ENCODE data around the gene ATXN2L. TPM values are rescaled to one million over a fixed set of nuclear protein-coding genes. Genes with fewer than 3 reads are reported as not detected.
"Not testable (repeated sequence)": the region's sequence is repeated elsewhere in the genome, so short reads cannot be mapped to it uniquely, and the experiment has no call there.

The ATXN2L gene
- polyA plus RNA-seq, 1 donor = 85.5 TPM

GRCh38 chr16:28836761-28837064, 13.9 kb downstream of the ATXN2L start:
- no peak for DNase-seq

DNA sequence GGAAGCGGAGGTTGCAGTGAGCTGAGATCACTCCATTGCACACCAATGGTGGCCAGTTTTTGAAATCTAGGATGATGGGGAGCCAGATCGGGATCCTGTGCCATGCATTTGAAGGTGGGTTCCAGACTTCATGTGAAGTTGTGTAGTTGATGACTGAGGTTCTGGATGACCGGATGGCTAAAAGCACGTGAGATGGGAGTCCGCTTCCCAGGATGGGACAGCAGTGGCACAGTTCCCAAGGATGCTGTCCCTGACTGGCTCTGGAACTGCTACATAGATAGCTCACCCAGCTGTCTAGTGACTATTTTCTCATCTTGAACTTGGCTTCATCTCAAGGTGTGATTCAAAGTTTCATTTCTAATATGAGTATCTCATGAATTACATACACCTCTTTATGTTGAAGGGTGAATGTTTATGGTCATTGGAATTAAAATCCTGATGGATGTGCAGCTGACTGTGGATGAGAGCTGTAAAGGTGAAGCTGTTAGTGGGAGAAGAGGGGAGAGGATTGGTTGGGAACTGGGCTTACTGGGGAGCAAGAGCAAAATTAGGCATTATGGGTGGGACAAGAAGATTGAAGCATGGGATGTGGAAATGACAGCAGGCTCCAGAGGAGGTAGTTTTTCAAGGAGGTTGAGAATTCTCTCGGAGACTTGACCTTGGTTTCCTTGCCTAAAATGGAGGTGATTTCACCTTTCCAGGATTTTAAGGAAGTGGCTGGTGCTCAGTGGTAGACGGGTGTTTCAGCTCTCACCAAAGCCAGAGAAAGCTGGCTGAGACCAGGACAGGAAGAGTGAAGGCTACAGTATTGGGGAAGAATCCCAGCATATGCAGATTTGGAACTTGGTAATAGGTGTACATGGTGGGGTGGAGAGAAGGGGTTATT, 15.1 kb downstream of the ATXN2L start:
- DNase-seq = no peak

DNA sequence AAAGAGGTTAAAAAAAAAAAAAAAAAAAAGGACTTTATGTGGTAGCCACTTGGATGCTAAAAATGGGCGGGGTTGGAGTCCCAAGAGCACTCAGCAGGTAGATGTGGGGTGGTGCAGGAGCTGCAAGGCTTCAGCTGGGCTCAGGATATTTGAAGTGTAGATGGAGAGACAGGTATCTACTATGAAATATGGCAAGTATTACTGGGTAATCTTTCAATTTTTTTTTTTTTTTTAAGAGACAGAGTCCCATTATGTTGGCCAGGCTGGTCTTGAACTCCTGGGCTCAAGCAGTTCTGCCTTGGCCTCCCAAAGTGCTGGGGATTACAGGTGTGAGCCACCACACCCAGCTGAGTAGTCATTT, 15.7 kb downstream of the ATXN2L start:
- no peak for DNase-seq

DNA sequence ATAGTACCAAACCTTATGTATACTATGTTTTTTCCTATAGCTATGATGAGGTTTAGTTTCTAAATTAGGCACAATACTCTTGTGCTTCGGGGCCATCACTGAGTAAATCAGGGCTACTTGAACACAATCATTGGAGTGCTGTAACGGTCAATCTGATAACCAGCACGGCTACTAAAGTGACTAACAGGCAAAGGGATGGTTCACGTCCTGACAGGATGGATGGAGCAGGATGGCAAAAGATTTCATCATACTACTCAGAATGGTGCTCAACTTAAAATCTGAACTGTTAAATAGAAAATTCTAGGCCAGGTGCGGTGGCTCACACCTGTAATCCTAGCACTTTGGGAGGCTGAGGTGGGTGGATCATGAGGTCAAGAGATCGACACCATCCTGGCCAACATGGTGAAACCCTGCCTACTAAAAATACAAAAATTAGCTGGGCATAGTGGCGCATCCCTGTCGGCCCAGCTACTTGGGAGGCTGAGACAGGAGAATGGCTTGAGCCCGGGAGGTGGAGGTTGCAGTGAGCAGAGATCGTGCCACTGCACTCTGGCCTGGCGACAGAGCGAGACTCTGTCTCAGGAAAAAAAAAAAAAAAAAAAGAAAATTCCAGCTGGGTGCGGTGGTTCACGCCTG, 16.3 kb downstream of the ATXN2L start:
- DNase-seq = no peak

DNA sequence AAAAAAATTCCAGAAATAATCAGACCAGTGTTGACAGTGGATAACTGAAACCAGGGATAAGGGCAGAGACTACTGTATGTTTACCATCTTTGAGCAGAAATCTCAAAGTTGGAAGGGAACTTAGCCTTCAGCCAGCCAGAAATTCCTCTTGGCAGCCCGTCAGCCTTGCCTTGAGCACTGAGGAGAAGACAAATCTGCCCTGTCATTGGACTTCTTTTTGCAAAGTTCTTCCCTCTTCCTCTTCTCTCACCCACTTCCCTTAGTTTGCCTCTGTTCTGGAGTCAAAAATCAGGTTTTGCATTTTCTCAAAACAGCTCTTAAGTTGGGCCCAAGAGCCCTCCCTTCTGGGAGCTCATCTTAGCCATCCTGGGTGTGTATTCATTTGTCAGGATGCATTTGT, 17.1 kb downstream of the ATXN2L start:
- no peak for DNase-seq

DNA sequence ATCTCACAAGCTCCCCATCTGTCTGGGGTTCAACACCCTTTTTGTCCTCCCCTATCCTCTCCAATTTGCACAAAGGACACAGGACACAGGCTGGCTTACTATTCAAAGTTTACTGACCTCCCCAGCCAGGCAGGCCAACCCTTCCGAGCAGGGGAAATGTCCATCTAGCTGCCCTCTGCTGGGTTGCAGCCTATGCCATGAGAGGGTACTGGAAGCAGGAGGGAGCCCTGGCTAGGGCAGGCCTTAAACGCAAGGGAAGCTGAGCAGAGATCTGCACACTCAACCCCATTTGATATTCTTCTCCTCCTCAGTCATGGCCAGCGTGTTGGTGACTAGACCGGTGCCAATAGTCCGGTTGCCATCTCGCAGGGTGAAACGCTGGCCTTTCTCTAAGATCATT, 19.9 kb downstream of the ATXN2L start:
- no peak for DNase-seq

- no peak for DNase-seq
Measured at GRCh38 chr16:28843766-28844165, 21.0 kb downstream of the ATXN2L start.

DNA sequence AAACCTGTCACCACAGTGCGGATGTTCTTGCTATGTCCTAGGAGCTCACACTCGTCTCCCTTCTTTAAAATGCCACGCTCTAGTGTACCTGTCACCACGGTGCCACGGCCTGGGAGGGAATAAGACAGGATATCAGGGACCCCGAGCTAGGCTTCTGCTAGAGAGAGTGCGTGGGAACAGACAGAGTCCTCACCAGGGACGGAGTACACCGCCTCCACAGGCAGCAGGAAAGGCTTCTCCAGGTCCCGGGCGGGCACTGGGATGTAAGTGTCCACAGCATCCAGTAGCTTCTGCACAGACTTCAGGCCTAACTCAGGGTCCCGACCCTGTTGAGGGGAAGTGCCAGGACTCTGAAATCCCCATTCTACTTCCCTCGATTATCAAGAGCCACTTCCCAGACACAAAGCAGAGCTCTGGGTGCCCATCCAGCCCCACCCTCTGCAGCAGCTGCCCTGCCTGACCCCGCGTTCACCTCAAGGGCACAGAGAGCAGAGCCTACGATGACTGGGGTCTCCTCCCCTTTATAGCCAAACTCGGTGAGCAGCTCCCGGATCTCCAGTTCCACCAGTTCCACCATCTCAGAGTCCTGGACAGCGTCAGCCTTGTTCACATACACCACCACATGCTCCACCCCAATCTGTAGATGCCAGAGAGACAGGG, 21.6 kb downstream of the ATXN2L start:
- DNase-seq = no peak

DNA sequence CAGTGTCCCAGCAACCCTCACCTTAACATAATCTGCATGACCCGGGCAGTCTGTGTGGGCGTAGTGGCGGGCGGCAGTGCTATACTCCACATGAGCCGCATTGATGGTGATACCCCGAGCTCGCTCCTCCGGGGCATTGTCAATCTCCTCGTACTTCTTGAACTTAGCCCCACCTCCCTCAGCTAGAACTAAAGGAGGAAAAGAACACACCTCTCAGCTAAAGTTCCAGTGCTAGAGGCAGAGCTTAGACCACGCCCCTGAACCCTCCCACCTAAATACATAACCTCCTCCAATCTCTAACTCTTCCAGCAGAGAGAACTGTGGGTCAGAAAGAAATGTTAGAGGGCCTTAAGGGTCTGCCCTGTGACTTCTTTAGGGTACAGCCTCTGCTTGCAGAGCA, 22.5 kb downstream of the ATXN2L start:
- DNase-seq = no peak

DNA sequence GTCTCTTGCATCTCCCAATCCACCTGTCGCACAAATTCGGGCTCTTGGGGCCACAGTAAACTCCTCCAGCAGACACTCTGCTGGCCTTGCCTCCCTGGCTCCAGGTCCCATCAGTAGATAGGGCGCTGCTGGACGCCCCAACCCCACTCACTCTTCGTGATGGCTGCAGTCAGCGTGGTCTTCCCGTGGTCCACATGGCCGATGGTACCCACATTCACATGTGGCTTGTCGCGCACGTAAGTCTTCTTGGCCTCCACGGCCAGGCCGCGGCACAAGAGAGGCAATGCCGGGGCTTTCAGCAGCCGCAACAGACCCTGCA, 22.9 kb downstream of the ATXN2L start:
- no peak for DNase-seq

DNA sequence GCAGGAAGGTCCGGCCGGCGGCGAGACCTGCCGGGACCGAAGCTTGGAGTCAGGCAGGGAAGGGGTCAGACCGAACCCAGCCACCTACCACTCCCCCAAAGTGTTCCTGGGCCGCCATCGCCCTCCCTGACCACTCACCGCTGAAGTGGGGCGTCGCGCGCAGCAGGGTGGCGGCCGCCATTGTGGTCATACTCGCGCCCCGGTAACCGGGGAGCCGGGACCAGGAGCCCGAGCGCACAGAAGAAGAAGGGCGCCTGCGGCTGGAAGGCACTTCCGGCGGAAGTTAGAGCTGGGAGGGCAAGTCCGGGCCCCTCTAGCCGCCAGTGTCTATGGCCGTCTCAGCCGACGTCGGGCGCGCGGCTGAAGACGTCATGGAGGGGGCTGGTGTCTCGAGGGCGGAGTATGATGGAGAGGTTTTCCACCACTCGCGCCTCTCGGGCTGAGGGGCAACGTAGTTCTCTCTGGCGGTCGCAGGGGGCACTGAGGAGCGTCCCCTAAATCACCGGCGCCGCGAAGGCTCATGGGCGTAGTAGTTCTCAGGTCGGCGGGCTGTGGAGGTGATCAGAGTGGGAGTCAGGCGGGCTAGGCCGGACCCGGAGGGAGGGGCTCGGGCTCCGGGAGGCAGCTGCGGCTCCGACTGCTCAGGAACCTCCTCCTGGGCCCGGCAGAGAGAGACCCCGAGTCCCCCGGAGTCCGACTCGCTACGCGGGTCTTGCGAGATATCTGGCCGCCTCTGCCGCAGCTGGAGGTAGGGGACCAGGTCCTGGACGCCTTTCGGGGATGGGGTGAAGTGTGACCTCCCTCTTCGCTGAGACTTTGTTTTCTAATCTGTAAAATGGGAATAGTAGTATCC, 23.5 kb downstream of the ATXN2L start, which contains the start of gene TUFM:
TUFM (minus strand) TSS at position 269 of the 853 bp plus-strand sequence; CDS start at position 190, 79 bp downstream.
- DNase-seq = peak; percentile 98

DNA sequence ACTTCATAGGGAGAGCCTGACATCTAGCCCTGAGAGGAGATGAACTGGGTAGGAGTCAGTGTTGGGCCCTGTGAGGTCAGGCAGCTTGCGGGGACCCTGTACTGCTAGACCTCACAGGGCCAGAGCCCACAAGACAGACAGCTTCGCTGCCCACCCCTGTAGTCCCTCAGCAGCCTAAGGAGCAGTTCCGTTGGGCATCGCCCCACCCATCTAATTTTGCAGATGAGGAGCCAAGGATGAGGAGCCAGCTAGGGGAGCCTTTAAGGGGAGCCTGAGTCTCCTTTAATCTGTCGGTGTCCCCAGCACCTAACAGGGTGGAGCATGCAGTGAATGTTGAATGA, 24.1 kb downstream of the ATXN2L start:
- DNase-seq = no peak

DNA sequence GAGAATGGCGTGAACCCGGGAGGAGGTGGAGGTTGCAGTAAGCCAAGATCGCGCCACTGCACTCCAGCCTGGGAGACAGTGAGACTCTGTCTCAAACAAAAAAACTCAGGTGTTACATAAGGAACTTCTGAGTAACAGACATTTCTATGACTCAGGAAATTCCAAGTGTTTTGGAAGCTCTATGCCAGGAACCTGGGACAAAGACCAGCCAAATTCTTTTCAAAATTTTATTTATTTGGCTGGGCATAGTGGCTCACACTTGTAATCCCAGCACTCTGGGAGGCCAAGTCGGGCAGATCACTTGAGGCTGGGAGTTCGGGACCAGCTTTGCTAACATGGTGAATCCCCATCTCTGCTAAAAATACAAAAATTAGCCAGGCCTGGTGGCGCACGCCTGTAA, 35.6 kb downstream of the ATXN2L start:
- no peak for DNase-seq

DNA sequence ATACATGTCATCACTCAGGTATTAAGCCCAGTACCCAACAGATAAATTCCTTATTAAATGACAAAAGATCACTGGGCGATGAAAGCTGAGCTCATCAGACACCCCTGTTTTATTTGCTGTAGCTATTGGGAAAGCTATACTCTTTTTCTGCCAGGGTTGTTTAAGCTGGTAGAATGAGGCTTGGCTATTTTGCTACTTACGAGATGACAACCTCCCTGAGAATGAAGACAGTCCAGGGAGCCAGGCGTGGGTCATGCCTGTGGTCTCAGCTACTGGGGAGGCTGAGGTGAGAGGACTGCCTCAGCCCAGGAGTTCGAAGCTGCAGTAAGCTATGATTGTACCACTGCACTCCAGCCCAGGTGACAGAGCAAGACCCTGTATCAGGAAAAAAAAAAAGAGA, 36.5 kb downstream of the ATXN2L start:
- no peak for DNase-seq

- peak; percentile 53 for DNase-seq
Measured at GRCh38 chr16:28863929-28864793, 41.4 kb downstream of the ATXN2L start.

- no peak for DNase-seq
Measured at GRCh38 chr16:28865001-28865688, 42.3 kb downstream of the ATXN2L start.

- no peak for DNase-seq
Measured at GRCh38 chr16:28865722-28866453, 43.1 kb downstream of the ATXN2L start.

- DNase-seq = no peak
Measured at GRCh38 chr16:28866454-28866804, 43.6 kb downstream of the ATXN2L start.

DNA sequence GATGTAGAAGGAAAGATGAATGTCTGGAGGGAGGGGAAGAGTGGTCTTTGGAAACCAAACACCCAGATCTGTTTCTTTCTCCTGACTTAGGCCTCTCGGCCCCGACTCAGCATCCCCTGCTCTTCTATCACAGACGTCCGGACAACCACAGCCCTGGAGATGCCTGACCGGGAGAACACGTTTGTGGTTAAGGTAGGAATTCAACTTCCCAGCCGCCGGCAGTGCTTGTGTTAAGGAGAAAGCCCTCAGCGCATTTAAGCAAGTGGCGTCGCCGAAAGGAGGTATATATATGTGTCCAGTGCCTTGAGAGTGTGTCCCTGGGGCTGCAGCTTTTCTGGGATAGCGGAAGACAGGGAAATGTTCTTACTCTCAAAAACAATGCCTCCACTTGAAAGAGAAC, 44.4 kb downstream of the ATXN2L start:
- DNase-seq = no peak

DNA sequence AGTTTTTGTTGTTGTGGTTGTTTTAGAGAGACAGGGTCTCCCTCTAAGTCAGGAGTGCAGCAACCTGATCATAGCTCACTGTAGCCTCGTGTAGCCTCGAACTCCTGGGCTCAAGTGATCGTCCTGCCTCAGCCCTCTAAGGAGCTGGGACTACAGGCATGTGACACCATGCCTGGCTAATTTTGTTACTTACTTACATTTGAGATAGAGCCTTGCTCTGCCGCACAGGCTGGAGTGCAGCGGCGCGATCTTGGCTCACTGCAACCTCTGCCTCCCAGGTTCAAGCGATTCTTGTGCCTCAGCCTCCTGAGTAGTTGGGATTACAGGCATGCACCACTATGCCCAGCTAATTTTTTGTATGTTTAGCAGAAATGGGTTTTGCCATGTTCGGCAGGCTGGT, 44.8 kb downstream of the ATXN2L start:
- DNase-seq = not testable (repeated sequence)

GRCh38 chr16:28869201-28869600, 46.4 kb downstream of the ATXN2L start:
- DNase-seq = no peak
